Lower lobe of right lung (tissue), 2 donors: ENCODE data around the gene ENTPD8. TPM values are rescaled to one million over a fixed set of nuclear protein-coding genes. Genes with fewer than 3 reads are reported as not detected.

Source experiments
- ATAC-seq, 2 donors: fragments of 200-7000 bp; cut with Tn5 transposase; one replicate each; pipeline ENCODE4 v1.9.1; 2020 to 2022; ENCODE audit warnings: mild to moderate bottlenecking in 2 of 2, moderate library complexity in 2 of 2
- DNase-seq: peaks from one replicate; pipeline ENCODE4 v3.0.0-alpha.2; 2020
- H3K27ac ChIP-seq: fragments of 200-600 bp; one replicate; pipeline ENCODE4 v1.8.0; 2022
- H3K27me3 ChIP-seq: fragments of 200-600 bp; one replicate; pipeline ENCODE4 v1.8.0; 2022; ENCODE audit warnings: low read depth
- H3K36me3 ChIP-seq: fragments of 200-600 bp; one replicate; pipeline ENCODE4 v1.8.0; 2022; ENCODE audit warnings: mild to moderate bottlenecking
- H3K4me1 ChIP-seq: fragments of 200-600 bp; one replicate; pipeline ENCODE4 v1.8.0; 2022
- H3K4me3 ChIP-seq: fragments of 200-600 bp; one replicate; pipeline ENCODE4 v1.8.0; 2022; ENCODE audit warnings: mild to moderate bottlenecking
- H3K9me3 ChIP-seq: fragments of 200-600 bp; one replicate; pipeline ENCODE4 v1.8.0; 2022
- intact Hi-C: fragments of 100-400 bp; cut with DNase I; formaldehyde crosslinking; loops from one replicate; pipeline ENCODE4 v1.11.0; 2022
- total RNA-seq: library from RNA; stranded (reverse); fragmentation: NEBNext Ultra II Directional; extraction: Animal tissue kit (Norgen Biotek cat#: 25700); gene quantifications from one replicate; pipeline ENCODE4 v1.2.1, GENCODE V29; 2021
- TF ChIP-seq, protein P1 (sequence below): fragments of 200-600 bp; IDR thresholded peaks from one replicate; pipeline ENCODE4 v1.8.0; 2022; ENCODE audit warnings: antibody characterized with exemption, mild to moderate bottlenecking
- donor health status: DM: no; HTN: yes; CAD: no; lungs with severe emphysema.

Gene ENTPD8
- total RNA-seq, 1 donor from 2014 or later: 0.15 TPM

DNA sequence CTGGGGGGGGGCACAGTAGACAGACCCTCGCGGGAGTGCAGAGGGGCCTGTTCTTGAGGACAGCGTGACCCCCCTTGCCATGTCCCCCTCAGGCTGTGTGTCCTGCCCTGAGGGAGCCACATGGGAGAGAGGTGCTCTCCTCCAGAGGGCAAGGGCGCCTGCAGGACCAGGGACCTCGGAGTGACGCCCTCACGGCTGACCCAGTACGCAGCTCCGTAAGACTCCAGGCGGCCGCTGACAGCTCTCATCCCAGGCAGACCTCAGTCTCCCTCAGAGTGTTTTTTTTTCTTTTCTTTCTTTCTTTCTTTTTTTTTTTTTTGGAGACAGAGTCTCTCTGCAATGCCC is 45.5 kb downstream of the ENTPD8 start:
- Histone ChIP-seq H3K4me3 (no peak overlapping the region), H3K9me3 (no peaks in the 10 kb centered on the region), H3K27me3 (no peaks in the 10 kb centered on the region), H3K4me1 (peaks cover 4% of the 10 kb centered on the region), H3K27ac (no peak overlapping the region), H3K36me3 (no peaks in the 10 kb centered on the region)
- ATAC-seq (no peak), DNase-seq (no peak)
- intact Hi-C loops: no loop called here
- TF ChIP-seq, protein P1, sequence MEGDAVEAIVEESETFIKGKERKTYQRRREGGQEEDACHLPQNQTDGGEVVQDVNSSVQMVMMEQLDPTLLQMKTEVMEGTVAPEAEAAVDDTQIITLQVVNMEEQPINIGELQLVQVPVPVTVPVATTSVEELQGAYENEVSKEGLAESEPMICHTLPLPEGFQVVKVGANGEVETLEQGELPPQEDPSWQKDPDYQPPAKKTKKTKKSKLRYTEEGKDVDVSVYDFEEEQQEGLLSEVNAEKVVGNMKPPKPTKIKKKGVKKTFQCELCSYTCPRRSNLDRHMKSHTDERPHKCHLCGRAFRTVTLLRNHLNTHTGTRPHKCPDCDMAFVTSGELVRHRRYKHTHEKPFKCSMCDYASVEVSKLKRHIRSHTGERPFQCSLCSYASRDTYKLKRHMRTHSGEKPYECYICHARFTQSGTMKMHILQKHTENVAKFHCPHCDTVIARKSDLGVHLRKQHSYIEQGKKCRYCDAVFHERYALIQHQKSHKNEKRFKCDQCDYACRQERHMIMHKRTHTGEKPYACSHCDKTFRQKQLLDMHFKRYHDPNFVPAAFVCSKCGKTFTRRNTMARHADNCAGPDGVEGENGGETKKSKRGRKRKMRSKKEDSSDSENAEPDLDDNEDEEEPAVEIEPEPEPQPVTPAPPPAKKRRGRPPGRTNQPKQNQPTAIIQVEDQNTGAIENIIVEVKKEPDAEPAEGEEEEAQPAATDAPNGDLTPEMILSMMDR: no peak

DNA sequence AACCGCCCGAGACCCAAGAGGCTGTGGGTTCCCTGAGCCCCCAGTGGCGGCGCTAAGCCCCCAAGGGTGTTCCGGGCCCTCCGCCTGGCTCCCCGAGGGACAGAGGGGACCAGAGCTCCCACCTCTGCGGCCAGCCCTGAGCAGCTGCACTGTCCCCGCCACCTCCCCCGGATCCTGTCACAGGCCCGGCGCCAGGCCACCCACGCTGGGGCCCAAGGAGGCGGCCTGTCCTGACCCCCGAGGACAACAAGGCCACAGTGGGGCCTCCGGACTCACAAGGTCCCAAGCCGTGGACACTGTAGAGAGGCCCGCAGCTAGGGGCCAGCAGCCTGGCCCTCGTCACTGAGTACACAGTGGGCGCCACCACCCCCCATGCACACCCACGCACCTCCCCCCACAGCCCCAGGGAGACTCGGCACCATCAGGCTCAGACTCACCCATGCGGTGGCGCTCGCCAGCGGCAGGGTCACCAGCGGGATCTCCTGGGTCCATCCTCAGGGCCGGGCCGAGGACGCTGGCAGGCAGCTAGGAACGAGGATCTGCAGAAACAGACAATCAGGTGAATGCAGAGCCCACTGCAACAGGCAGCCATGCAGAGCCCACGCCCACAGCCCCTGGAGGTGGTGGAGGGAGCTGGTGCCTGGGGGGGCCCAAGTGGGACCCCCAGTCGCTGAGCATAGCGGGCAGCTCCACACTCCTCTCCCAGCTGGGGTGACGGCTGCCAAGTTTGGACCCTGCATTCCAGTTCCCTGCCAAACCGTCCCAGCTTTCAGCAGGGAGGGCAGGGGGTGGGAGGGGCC is 46.1 kb downstream of the ENTPD8 start:
- H3K4me1 ChIP-seq: peaks cover 9% of the 10 kb centered on the region
- intact Hi-C loops: no loop called here
- no peak for DNase-seq
- no peak overlapping the region for H3K27ac ChIP-seq
- TF ChIP-seq, protein P1: no peak
- no peaks in the 10 kb centered on the region for H3K9me3 ChIP-seq
- ATAC-seq: no peak
- H3K4me3 ChIP-seq: no peak overlapping the region
- no peaks in the 10 kb centered on the region for H3K36me3 ChIP-seq
- no peaks in the 10 kb centered on the region for H3K27me3 ChIP-seq

DNA sequence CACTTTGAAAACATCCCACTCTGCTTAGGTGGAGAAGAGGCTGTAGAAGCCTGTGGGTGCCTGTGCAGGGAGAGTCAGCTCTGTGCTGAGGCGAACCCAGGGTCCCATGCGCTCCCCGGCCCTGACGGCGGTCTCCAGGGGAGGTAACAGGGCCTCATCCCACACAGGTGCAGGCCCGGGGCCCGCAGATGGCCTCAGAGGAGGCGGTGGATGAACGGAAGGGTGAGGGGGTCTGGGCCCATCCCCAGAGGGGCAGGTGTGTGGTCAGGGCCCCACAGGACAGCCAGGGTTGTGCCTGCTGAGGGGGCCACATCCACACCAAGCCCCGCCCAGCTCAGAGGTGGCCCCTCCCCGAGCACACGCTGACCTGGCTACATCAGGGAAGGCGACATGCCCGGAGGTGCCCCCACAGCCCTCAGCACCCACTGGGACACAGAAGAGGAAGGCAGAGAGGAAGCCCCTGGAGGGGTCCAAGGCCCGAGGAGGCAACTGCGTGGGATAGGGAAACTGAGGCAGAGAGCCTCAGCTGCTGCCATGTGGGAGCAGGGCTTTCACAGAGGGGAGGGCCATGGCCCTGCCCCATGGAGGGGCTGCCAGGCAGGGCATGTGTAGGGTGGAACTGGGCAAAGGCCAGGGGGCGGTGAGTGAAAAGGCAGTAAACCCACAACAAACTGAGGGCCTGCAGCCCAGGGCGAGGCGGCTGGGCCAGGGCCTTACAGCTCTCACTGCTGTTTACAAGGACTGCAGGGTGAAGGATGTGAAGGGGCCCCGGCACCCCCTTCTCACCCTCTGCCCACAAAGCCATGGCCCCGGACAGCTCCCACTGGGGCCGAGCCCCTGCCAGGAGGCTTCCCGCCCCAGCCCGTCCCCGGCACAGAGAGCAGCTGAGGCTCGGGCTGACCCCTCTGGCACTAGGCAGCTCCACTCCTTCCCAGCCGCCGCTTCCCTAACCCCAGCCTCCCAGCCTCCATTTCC is 47.7 kb downstream of the ENTPD8 start:
- intact Hi-C loops: no loop called here
- no peaks in the 10 kb centered on the region for H3K27me3 ChIP-seq
- TF ChIP-seq, protein P1: no peak
- DNase-seq (no peak), ATAC-seq (no peak)
- H3K4me3 ChIP-seq: no peak overlapping the region
- no peak overlapping the region for H3K27ac ChIP-seq
- H3K36me3 ChIP-seq: no peaks in the 10 kb centered on the region
- H3K9me3 ChIP-seq: no peaks in the 10 kb centered on the region
- peaks cover 17% of the 10 kb centered on the region for H3K4me1 ChIP-seq

DNA sequence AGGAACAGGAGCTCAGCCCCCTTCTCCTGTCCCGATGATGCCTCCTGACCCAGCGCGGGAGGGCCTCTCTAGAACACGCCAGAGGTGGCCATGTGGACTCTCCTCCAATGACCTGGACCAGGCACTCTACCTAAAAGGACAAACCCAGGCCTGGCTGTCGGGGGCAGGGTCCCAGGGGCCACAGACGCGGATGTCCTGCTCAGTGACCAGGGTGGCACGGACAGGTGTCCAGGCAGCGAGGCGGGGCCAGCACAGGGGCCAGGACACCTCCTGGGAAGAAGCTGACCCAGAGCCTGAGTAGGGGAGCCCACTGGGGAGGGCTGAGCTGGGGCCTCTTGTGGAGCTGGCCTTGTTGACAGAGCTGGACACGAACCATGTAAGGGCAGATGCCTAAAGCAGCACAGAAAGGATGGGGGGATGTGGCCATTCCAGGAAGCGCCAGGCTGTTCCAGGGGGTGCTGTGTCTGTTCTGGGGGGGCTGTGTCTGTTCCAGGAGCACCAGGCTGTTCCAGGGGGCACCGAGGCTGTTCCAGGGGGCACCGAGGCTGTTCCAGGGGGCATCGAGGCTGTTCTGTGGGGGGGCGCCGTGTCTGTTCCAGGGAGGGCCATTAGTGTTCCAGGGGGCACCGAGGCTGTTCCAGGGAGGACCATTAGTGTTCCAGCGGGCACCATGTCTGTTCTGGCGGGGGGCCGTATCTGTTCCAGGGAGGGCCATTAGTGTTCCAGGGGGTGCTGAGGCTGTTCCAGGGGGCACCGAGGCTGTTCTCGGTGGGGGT is 48.7 kb downstream of the ENTPD8 start:
- ATAC-seq: no peak
- H3K27ac ChIP-seq: no peak overlapping the region
- no peaks in the 10 kb centered on the region for H3K36me3 ChIP-seq
- H3K4me3 ChIP-seq: no peak overlapping the region
- TF ChIP-seq, protein P1: no peak
- H3K4me1 ChIP-seq: peaks cover 27% of the 10 kb centered on the region
- no peaks in the 10 kb centered on the region for H3K9me3 ChIP-seq
- DNase-seq: no peak
- intact Hi-C loops: no loop called here
- no peaks in the 10 kb centered on the region for H3K27me3 ChIP-seq

DNA sequence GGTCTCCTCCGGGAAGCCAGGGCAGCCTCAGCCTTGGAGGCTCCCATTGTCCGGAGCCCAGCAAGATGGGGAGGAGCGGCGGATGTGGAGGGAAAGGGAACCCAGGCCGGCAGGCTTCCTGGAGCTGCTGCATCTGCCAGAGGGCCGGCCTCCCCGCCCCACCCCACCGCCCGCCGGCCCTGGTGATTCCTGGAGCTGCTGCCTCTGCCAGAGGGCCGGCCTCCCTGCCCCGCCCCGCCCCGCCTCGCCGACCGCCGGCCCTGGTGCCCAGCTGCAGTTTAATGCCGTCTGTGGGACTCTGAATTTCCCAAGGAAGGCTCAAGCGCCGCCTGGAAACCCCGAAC is 49.8 kb downstream of the ENTPD8 start:
- ATAC-seq (peak; percentile 32 to 40), DNase-seq (no peak)
- Histone ChIP-seq H3K36me3 (no peaks in the 10 kb centered on the region), H3K4me3 (peak overlapping the region; percentile 26), H3K27me3 (no peaks in the 10 kb centered on the region), H3K4me1 (peaks cover 32% of the 10 kb centered on the region), H3K9me3 (no peaks in the 10 kb centered on the region), H3K27ac (peak overlapping the region; percentile 84)
- TF ChIP-seq, protein P1: no peak
- intact Hi-C loops: no loop called here
